NCI-H82 (cell line): ENCODE data around the gene CAMK2B.

Source experiments
- DNase-seq: peaks from one replicate; lab custom pipeline; 2025; lab: John Stamatoyannopoulos, UW

CAMK2B gene

GRCh38 chr7:44274623-44274975, 50.8 kb downstream of the CAMK2B start:
- DNase-seq = no peak

GRCh38 chr7:44273681-44274622, 51.4 kb downstream of the CAMK2B start:
- no peak for DNase-seq

GRCh38 chr7:44272981-44273380, 52.4 kb downstream of the CAMK2B start:
- no peak for DNase-seq

- DNase-seq = no peak
Observed at GRCh38 chr7:44272456-44272855, 52.9 kb downstream of the CAMK2B start.

- no peak for DNase-seq
Observed at GRCh38 chr7:44269943-44270493, 55.4 kb downstream of the CAMK2B start.

- DNase-seq = no peak
Observed at GRCh38 chr7:44269417-44269816, 56.0 kb downstream of the CAMK2B start.

GRCh38 chr7:44268671-44269070, 56.7 kb downstream of the CAMK2B start:
- no peak for DNase-seq

GRCh38 chr7:44267719-44268421, 57.5 kb downstream of the CAMK2B start:
- DNase-seq = no peak

- DNase-seq = no peak
Observed at GRCh38 chr7:44267178-44267577, 58.2 kb downstream of the CAMK2B start.

- DNase-seq = no peak
Observed at GRCh38 chr7:44266526-44266925, 58.9 kb downstream of the CAMK2B start.

- peak; percentile 46 for DNase-seq
Observed at GRCh38 chr7:44265728-44266127, 59.7 kb downstream of the CAMK2B start.

GRCh38 chr7:44264221-44264931, 61.0 kb downstream of the CAMK2B start:
- DNase-seq = peak; percentile 83

- no peak for DNase-seq
Observed at GRCh38 chr7:44263326-44264082, 61.9 kb downstream of the CAMK2B start.

GRCh38 chr7:44262031-44262430, 63.4 kb downstream of the CAMK2B start:
- DNase-seq = no peak

GRCh38 chr7:44261240-44261639, 64.2 kb downstream of the CAMK2B start:
- peak; percentile 87 for DNase-seq

- DNase-seq = no peak
Observed at GRCh38 chr7:44259547-44260457, 65.6 kb downstream of the CAMK2B start.

GRCh38 chr7:44258865-44259546, 66.4 kb downstream of the CAMK2B start:
- DNase-seq = no peak

GRCh38 chr7:44258423-44258760, 67.0 kb downstream of the CAMK2B start:
- no peak for DNase-seq

GRCh38 chr7:44257618-44258422, 67.6 kb downstream of the CAMK2B start:
- peak; percentile 45 for DNase-seq
